ENCODE data around the gene DDX46.
"Not testable (repeated sequence)": the region's sequence is repeated elsewhere in the genome, so short reads cannot be mapped to it uniquely, and the experiment has no call there.

The DDX46 gene

DNA sequence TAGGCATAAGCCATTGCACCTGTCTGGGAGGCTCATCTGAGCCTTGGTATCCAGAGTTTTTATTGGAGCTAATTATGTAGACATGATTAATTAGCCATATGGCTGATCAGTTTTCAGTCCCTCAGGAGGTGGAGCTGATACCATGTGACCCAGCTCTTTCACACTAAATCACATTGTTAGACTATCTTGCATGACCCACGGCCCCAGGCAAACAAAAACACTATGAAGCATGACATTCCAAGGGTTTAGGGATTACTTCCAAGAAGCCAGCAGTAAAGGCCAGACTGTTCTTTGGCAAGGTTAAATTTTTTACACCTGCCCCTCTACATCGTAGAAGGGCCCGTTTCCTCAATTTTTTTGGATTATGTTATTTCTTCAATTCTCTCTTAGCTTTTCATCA is 82.2 kb downstream of the DDX46 start:
- DNase-seq (ENCODE audit: low read depth in 3 of 3, low spot score in 1 of 3), result no peak

DNA sequence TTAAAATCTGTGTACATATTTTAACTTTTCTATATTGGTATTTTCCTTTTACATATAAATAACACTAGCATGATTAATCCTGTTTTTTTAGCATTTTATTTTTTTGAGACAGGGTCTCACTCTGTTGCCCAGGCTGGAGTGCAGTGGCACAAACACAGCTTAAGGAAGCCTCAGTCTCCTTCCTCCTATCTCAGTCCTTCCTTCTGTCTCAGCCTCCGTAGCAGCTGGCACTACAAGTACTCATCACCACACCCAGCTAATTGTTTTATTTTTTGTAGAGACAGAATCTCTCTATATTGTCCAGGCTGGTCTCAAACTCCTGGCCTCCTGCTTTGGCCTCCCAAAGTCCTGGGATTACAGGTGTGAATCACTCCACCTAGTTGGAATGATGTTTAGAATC is 85.7 kb downstream of the DDX46 start:
- no peak for DNase-seq (ENCODE audit: low read depth in 3 of 3, low spot score in 1 of 3)

DNA sequence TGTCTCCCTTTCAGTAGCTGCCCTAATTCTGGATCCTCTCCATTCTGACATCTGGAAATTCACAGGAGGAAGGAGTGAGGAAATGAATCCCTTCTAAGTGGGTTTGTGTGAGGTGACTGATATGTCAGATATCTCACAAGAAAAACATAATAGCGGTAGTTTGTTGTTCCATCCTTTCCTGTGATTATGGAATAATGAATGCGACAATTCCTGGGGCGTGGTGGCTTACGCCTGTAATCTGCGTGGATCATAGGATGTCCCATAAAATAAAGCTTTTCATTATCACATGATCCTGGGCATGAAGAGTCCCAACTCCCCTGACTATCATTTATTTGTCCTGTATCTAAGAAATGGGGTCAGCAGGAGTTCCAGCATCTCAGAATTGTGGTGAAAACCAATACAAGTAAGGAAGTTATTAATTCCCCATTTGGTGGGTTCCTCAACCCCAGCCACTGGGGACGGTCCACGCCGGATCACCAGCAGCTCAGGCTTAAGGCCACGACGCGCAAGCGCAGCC is 86.8 kb downstream of the DDX46 start:
- DNase-seq (ENCODE audit: low read depth in 3 of 3, low spot score in 1 of 3), result no peak

DNA sequence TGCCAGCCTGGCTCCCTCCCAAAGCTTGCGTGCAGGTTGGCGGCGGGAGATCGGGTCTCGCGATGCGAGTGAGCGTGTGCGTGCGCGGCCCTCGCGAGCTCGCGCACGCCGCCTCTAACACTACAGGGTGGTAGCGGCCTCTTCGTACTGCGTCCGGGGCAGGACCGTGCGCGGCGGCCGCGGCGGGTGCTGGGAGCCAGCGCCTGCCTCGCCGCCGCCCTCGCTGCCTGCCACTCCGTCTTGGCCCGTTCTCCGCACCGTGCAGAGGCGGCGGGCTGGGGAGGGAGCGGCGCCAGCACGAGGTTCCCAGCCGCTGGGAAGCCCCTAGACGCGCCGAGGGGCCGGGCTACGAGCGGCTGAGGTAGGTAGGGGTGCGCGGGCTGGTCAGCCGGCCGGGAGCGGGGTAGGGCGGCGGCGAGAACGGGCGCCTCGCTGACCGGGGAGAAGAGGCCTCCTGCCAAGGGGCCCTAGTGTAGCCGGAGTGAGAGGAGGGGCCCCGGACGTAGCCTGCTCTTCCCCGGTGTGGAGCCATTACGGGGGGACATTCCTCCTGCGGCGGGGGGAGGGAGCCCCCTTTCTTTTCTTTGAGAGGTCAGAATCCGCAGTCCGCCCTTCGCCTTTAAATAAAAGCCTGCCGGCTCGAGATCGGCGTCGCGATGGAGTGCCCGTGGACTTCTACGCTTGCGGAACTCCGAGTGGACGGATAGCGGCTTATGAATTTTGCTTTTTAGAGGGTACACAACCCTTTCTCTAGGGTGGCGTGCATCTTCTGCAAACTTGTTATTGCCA is 87.5 kb downstream of the DDX46 start, which contains the start of gene C5orf24:
C5orf24 (plus strand) TSS at position 117 of the 789 bp plus-strand sequence. CDS start 8,933 bp downstream, outside the sequence.
- DNase-seq (ENCODE audit: low read depth in 3 of 3, low spot score in 1 of 3), result peak; percentile 74 to 82 (median 80)

DNA sequence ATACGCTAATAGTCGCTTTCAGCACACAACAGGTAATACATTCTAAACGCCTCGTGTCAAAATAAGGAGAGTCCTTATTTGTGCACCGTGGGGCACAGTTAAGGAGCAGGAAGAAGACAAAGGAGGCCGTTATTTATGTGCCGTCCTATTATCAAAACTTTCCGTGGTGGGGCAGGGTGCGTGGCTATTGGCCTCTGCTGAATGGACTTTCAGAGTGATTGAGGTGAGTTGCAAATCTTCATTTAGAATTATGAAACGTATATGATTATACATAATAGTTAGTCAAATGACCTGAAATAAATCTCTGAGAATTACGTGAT is 88.0 kb downstream of the DDX46 start:
- DNase-seq (ENCODE audit: low read depth in 3 of 3, low spot score in 1 of 3), result no peak

DNA sequence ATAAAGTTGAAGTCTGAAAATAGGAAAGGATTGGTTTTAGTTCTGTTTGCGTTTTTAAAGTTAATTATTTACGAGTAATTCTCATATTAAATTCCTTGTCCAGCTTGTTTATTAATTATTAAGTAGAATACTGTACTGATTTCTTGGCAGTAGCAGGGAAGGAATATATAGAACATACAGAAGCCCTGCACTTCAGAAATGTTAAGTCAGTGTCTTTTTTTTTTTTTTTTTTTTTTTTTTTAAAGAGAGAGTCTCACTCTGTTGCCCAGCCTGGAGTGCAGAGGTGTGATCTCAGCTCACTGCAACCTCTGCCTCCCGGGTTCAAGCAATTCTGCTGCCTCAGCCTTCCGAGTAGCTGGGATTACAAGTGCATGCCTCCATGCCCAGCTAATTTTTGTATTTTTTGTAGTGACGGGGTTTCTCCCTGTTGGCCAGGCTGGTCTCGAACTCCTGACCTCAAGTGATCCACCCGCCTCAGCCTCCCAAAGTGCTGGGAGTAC is 90.9 kb downstream of the DDX46 start:
- not testable (repeated sequence) for DNase-seq (ENCODE audit: low read depth in 3 of 3, low spot score in 1 of 3)

DNA sequence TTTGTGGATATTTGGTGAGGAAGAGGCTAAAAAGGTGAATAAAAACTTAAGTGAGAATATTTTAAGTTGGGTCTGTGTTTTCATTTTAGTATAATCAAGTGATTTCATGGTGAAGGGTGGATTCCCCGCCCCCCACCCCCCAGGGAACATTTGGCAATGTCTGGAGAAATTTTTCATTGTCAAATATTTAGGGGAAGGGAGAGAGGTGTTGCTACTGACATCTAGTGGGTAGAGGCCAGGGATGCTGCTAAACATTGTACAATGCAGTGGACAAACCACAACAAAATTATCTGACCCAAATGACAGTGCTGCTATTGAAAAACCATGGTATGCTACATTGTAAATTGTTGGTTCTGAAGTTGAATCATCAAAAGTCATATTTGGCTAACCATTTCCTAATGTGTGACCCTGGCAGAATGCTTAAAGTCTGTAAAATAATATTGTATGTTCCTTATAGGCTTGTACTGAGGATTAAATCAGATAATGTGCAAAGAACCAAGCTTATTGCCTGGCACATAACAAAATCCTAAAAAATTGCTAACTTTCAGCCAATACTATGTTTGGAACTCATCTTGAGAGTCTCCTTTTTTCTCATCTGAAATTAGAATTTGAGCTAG is 92.8 kb downstream of the DDX46 start:
- no peak for DNase-seq (ENCODE audit: low read depth in 3 of 3, low spot score in 1 of 3)

DNA sequence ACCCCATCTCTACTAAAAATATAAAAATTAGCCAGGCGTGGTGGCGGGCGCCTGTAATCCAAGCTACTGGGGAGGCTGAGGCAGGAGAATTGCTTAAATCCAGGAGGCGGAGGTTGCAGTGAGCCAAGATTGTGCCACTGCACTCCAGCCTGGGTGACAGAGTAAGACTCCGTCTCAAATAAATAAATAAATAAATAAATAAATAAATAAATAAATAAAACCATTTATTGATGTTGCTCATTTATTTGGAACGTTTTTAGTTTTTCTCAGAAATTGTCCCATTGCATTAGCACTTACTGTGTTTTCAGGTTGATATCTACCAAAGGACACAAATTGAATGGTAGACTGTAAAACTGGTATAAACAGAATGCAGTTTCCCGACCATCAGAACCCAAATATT is 97.9 kb downstream of the DDX46 start:
- DNase-seq (ENCODE audit: low read depth in 3 of 3, low spot score in 1 of 3), result not testable (repeated sequence)

DNA sequence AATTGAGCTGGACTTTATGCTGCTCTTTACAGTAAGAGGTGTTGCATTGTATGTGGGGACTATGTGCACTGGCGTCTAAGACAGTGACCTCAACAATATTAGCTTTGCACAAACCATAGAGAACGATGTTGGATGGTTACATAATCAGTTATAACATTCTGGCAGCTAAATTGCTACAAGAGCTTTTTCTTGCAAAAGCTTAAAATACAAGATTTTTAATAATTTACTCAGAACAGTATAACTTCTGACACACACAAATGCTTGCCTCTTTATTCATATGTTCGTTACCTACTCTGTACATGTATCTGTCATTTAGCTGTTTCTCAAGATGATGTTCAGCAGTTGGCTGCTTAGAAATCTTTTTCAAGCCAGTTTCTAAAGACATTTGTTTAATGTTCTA is 98.8 kb downstream of the DDX46 start:
- no peak for DNase-seq (ENCODE audit: low read depth in 3 of 3, low spot score in 1 of 3)

DNA sequence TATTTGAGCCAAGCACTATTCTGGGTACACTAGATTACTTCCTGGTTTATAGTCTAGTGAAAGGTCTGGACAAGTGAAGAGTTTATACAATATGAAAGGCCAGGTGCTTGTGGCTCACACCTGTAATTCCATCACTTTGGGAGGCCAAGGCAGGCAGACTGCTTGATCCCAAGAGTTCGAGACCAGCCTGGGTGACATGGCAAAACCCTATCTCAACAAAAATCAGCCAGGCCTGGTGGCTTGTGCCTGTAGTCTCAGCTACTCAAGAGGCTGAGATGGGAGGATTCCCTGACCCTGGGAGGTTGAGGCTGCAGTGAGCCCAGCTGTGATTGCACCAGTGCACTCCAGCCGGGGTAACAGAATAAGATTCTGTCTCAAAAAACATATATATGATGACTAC is 106.1 kb downstream of the DDX46 start:
- no peak for DNase-seq (ENCODE audit: low read depth in 3 of 3, low spot score in 1 of 3)

DNA sequence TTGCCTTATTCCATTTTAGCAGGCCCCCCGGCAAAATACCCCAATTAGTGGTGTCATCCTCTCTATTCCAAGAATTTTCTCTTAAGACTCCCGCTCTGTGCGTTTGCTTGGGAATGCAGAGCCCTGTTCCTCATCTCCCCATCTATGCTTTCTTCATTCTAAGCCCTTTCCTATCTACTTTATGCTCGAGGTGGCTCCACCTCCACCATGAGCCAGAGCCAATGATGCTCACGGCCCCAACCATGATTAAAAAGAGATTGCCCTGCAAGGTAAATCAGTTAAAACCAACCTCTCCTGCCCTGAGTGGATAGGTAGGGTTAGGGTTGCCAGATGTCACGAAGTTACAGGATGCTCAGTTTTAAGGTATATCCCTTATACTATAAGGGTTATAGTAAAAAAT is 114.9 kb downstream of the DDX46 start:
- DNase-seq (ENCODE audit: low read depth in 3 of 3, low spot score in 1 of 3), result no peak

DNA sequence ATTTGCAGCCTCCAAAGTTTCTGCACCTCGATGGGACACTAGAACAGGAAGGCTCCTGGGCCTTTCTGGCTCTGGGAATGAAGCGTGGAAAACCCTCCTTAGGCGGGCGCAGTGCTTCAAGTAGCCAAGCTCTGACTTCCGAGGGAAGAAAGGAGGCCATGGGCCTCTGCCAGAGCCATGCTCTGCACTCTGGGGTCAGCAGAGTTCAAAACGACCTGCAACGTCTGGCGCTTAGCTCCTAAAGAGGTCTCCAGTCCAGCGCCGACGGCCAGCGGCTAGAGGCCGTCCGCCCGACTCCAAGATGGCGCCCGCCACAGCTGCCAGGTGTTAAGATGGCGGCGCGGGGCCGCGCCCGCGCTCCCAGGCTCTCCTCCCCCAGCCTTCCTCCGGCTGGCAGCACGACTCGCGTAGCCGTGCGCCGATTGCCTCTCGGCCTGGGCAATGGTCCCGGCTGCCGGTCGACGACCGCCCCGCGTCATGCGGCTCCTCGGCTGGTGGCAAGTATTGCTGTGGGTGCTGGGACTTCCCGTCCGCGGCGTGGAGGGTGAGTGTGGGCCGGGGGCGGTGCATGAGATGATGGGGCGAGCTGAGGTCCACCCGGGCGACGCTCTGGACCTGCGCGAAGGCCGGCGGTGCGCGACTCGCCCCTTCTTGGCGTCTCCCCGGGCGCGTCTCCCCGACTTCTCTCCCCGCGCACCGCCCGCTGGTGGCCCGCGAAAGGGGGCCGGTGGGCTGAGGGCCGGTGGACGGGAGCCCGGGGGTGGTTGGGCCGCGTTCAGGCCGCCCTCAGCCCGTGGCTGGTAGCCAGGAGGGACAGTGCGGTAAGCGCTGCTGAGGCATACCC is 115.6 kb downstream of the DDX46 start, which contains the start of gene TXNDC15:
TXNDC15 (plus strand) TSS at position 385 of the 844 bp plus-strand sequence; CDS start at position 442, 57 bp downstream.
- peak; percentile 40 to 66 (median 57) for DNase-seq (ENCODE audit: low read depth in 3 of 3, low spot score in 1 of 3)

DNA sequence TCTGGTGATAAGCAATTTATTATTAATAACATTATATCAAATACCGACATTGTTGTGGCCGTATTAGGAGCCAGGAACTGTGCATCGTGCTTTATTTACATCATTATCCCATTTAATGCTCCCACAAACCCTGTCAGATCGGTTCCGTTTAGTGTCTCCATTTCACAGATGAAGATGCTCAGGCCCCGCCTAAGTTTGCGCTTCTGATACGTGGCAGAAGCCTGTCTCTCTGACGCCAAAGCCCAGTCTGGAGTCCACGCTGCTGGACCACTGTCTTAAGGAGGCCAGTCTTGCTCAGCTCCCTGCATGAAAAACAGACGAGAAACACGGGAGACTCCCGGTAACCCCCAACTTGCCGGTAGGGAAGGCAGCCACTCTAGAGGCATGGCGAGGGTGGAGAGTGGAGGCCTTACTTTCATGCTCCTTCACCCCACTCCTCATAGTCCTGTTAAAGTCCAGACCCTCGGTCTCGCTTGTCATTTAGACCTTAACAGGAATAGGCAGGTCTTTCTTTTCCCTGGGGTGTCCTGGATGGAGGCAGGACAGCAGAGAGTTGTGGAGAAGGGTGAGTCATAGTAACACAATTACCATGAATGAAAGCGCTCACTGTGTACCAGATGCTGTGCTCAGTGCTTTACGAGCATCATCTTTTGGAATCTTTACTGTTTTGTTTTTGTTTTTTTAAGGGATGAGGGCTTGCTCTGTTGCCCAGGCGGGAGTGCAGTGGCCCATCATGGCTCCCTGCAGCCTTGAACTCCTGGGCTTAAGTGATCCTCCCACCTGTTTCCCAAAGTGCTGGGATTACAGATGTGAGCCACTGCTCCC is 116.5 kb downstream of the DDX46 start:
- DNase-seq (ENCODE audit: low read depth in 3 of 3, low spot score in 1 of 3), result peak in 1 of 3 donors; percentile 7

DNA sequence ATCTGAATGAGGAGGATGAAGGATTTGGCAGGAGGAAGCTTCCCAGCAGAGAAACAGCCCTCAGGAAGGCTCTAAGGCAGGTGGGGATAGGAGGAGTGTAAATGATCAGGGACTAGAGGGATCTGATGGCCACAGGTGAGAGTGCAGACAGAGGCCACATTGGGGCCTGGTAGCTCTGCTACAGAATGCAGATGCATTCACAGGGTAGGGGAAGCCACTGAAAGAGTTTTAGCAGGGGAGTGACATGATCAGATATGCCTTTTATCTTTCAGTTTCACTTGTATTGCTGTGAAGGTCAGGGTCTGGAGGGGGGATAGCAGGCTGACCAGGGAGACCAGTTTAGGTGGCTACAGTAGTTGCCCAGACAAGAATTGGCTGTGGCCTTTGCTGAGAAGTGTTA is 118.6 kb downstream of the DDX46 start:
- DNase-seq (ENCODE audit: low read depth in 3 of 3, low spot score in 1 of 3), result no peak

DNA sequence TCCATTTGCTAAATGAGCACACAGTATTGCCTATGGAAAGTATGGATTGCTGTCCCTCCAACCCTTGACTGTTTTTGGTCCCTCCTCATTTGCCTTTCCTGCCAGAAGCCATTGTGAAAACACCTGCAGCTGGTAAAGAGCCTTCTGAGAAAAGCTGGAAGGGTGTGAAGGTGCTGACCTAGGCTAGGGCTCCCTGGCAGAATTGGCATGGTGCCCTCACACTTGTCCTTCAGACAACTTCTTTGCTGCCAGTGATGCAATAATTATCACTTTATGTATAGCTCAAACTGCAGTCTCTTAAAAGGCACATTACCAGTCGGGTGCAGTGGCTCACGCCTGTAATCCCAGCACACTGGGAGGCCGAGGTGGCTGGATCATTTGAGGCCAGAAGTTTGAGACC is 119.8 kb downstream of the DDX46 start:
- no peak for DNase-seq (ENCODE audit: low read depth in 3 of 3, low spot score in 1 of 3)

DNA sequence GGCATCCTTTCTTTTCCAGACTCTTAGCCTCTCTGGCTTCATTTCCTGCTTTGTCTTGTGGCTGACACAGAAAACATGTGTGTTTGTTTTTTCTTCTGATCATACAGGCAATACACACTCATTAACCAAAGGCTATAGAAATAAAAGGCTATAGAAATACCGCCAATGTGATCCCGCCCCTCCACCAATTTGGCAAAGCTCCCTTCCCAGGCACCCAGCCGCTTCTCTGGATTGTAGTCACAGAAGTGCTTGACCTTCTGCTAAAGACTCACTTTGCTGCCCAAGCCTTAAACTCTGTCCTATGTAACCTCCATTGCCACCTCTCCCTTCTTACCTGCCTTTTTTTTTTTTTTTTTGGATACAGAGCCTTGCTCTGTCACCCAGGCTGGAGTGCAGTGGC is 120.9 kb downstream of the DDX46 start:
- DNase-seq (ENCODE audit: low read depth in 3 of 3, low spot score in 1 of 3), result no peak
